ENCODE data around the gene MDH1B.

The MDH1B gene

GRCh38 chr2:206698811-206699210, 66.3 kb downstream of the MDH1B start:
- DNase-seq (ENCODE audit: low read depth in 2 of 3, low spot score in 1 of 3) = no peak

GRCh38 chr2:206696910-206697309, 68.2 kb downstream of the MDH1B start:
- DNase-seq (ENCODE audit: low read depth in 2 of 3, low spot score in 1 of 3) = no peak

GRCh38 chr2:206693399-206694137, 71.6 kb downstream of the MDH1B start:
- peak in 2 of 3 donors; percentile 3 to 66 for DNase-seq (ENCODE audit: low read depth in 2 of 3, low spot score in 1 of 3)

- no peak for DNase-seq (ENCODE audit: low read depth in 2 of 3, low spot score in 1 of 3)
Observed at GRCh38 chr2:206692971-206693370, 72.2 kb downstream of the MDH1B start.

- DNase-seq (ENCODE audit: low read depth in 2 of 3, low spot score in 1 of 3) = no peak
Observed at GRCh38 chr2:206688990-206689389, 76.1 kb downstream of the MDH1B start.

- no peak for DNase-seq (ENCODE audit: low read depth in 2 of 3, low spot score in 1 of 3)
Observed at GRCh38 chr2:206688453-206688852, 76.7 kb downstream of the MDH1B start.

All from stimulated activated CD4-positive, alpha-beta T cell treated with anti-CD3 and anti-CD28 coated beads, Interleukin-12 subunit alpha, Interleukin-12 subunit beta, amount 100 ng/mL, for 48 hours (primary cell).